Ureter (tissue), 1 donor: ENCODE results near the gene TDRD7. TPM values are rescaled to one million over a fixed set of nuclear protein-coding genes. Genes with fewer than 3 reads are reported as not detected.
A peak's percentile ranks its signal among the peaks of the same experiment; 100 is the strongest.
"Not testable (repeated sequence)": the region's sequence is repeated elsewhere in the genome, so short reads cannot be mapped to it uniquely, and the experiment has no call there.

Experiments used
- DNase-seq: peaks from one replicate; pipeline ENCODE4 v3.0.0-alpha.2; 2020; ENCODE audit warnings: low spot score
- total RNA-seq: library from RNA; stranded (reverse); gene quantifications from one replicate; pipeline ENCODE4 v1.2.4, GENCODE V29; 2023
- donor health status: DM: yes; HTN: yes; CAD: no.

The TDRD7 gene
- total RNA-seq, 1 donor from 2014 or later: 12.9 TPM

- DNase-seq: no peak
Observed at GRCh38 chr9:97427885-97428284, 16.0 kb downstream of the TDRD7 start.

GRCh38 chr9:97430316-97431043 is 18.6 kb downstream of the TDRD7 start:
- no peak for DNase-seq

GRCh38 chr9:97431044-97431441 is 19.1 kb downstream of the TDRD7 start:
- DNase-seq: no peak

GRCh38 chr9:97431549-97432143 is 19.8 kb downstream of the TDRD7 start:
- no peak for DNase-seq

- DNase-seq: no peak
Observed at GRCh38 chr9:97437051-97437600, 25.2 kb downstream of the TDRD7 start.

- DNase-seq: no peak
Observed at GRCh38 chr9:97438257-97438656, 26.4 kb downstream of the TDRD7 start.

GRCh38 chr9:97438666-97439065 is 26.8 kb downstream of the TDRD7 start:
- no peak for DNase-seq

GRCh38 chr9:97440160-97440559 is 28.3 kb downstream of the TDRD7 start:
- DNase-seq: no peak

- no peak for DNase-seq
Observed at GRCh38 chr9:97441729-97442128, 29.8 kb downstream of the TDRD7 start.

GRCh38 chr9:97445119-97445701 is 33.3 kb downstream of the TDRD7 start:
- DNase-seq: no peak

GRCh38 chr9:97447001-97447400 is 35.1 kb downstream of the TDRD7 start:
- DNase-seq: no peak

- DNase-seq: not testable (repeated sequence)
Observed at GRCh38 chr9:97453573-97453972, 41.7 kb downstream of the TDRD7 start.

- DNase-seq: not testable (repeated sequence)
Observed at GRCh38 chr9:97456841-97457240, 44.9 kb downstream of the TDRD7 start.

GRCh38 chr9:97459326-97459725 is 47.4 kb downstream of the TDRD7 start:
- DNase-seq: no peak

GRCh38 chr9:97462159-97462558 is 50.3 kb downstream of the TDRD7 start:
- no peak for DNase-seq

GRCh38 chr9:97462914-97463313 is 51.0 kb downstream of the TDRD7 start:
- DNase-seq: no peak

GRCh38 chr9:97468658-97469448 is 57.0 kb downstream of the TDRD7 start:
- peak; percentile 83 for DNase-seq

- DNase-seq: no peak
Observed at GRCh38 chr9:97470076-97470475, 58.2 kb downstream of the TDRD7 start.

- no peak for DNase-seq
Observed at GRCh38 chr9:97473717-97474116, 61.8 kb downstream of the TDRD7 start.

- no peak for DNase-seq
Observed at GRCh38 chr9:97474372-97474925, 62.6 kb downstream of the TDRD7 start.

- DNase-seq: no peak
Observed at GRCh38 chr9:97475059-97475458, 63.2 kb downstream of the TDRD7 start.
